Measurements from ENCODE around the gene DNAH8. TPM values are rescaled to one million over a fixed set of nuclear protein-coding genes. Genes with fewer than 3 reads are reported as not detected.

Gene DNAH8
- total and polyA plus RNA-seq, 2 donors (not counting 3 experiments of a cell fraction or from before 2014, with no cell fraction given): 0.29 to 0.61 TPM

GRCh38 chr6:39079197-39080125, 364.4 kb downstream of the DNAH8 start:
- Histone ChIP-seq H3K9me1 (replicated peaks; ENCODE audit: control insufficient read depth, extremely low read depth, insufficient read depth, low read length) (no peaks in the 10 kb centered on the region), H3K27ac (ENCODE audit: insufficient read depth, low read depth, low read length) (no peak overlapping the region), H3K4me1 (ENCODE audit: control insufficient read depth, extremely low read depth, insufficient read depth, low read length) (no peaks in the 10 kb centered on the region), H3K4me2 (ENCODE audit: insufficient read depth, low read length) (no peak overlapping the region), H3K4me3 (replicated peaks in 1 of 3; ENCODE audit: insufficient read depth in 1 of 3, low read depth in 1 of 3, low read length in 3 of 3) (no peak overlapping the region), H2AFZ (ENCODE audit: low read depth, low read length) (no peak overlapping the region), H3K27me3 (ENCODE audit: control insufficient read depth in 2 of 2, insufficient read depth in 2 of 2, low read length in 2 of 2) (no peaks in the 10 kb centered on the region), H3K9ac (replicated peaks; ENCODE audit: extremely low read depth, insufficient read depth, low read length) (no peak overlapping the region), H3K9me3 (replicated peaks; ENCODE audit: control insufficient read depth, insufficient read depth, low read length) (no peaks in the 10 kb centered on the region), H3K36me3 (ENCODE audit: control insufficient read depth in 2 of 2, extremely low read depth in 1 of 2, insufficient read depth in 2 of 2, low read length in 2 of 2) (no peaks in the 10 kb centered on the region), H3K79me2 (ENCODE audit: control insufficient read depth, insufficient read depth, low read length) (no peaks in the 10 kb centered on the region), H4K20me1 (replicated peaks; ENCODE audit: control insufficient read depth, extremely low read depth, insufficient read depth, low read length) (no peaks in the 10 kb centered on the region)
- TF ChIP-seq POLR2AphosphoS5 (IDR thresholded peaks at IDR 0.05; ENCODE audit: insufficient read depth, low read depth, low read length): no peak
- TF ChIP-seq FOS (IDR thresholded peaks at IDR 0.05; ENCODE audit: borderline replicate concordance, insufficient read depth, low read length): no peak
- no peak for TF ChIP-seq EZH2 (IDR thresholded peaks at IDR 0.05; ENCODE audit: borderline replicate concordance, low read depth, low read length, severe bottlenecking)
- no peak for TF ChIP-seq GATA2 (IDR thresholded peaks at IDR 0.05; ENCODE audit: insufficient read depth, insufficient read length, low read depth, low read length)
- no peak for TF ChIP-seq JUN (IDR thresholded peaks at IDR 0.05; ENCODE audit: borderline replicate concordance, insufficient read depth, insufficient read length, low read depth)
- TF ChIP-seq POLR2A (IDR thresholded peaks at IDR 0.05; ENCODE audit: low read depth, low read length): no peak
- no peak for TF ChIP-seq MAX (IDR thresholded peaks at IDR 0.05; ENCODE audit: insufficient read depth, insufficient read length)
- no peak for TF ChIP-seq MYC (IDR thresholded peaks at IDR 0.05; ENCODE audit: low read depth, low read length)
- TF ChIP-seq CTCF (IDR thresholded peaks at IDR 0.05; ENCODE audit: extremely low read depth in 1 of 2, insufficient read depth in 1 of 2, low read depth in 1 of 2, low read length in 2 of 2): no peak
- dilution Hi-C loops (cut with MboI; ENCODE audit: extremely low pct_ligation_motif_present, low sequenced_read_pairs): no loop called here
- ChIA-PET CTCF (interaction anchor here (0.9 kb wide), 1 partner anchor 8 kb away, joined by 3 read pairs; no protein-coding TSS in a partner anchor), POLR2A (no interaction called here)
- FAIRE-seq (no peak), DNase-seq (ENCODE audit: low read depth, low spot score) (no peak)
- intact Hi-C loops (cut with micrococcal nuclease): no loop called here
- BruUV-seq (replicated peaks): no TSS peak

Small RNA genes within 50 kb of the gene (small RNA-seq; reads per million reads assigned to genes)
- not detected for gene AL034345.1 (ENCODE audit: insufficient read depth, insufficient read length, low read depth, low replicate concordance)
- not detected for gene RF00393 (ENCODE audit: insufficient read depth, insufficient read length, low read depth, low replicate concordance)

Other genes with a start within 250 kb of the DNAH8 start
- 15.0 and 16.0 TPM in 2 replicates for gene BTBD9, start 75.4 kb upstream of the DNAH8 start, total RNA-seq
- gene BTBD9, start 75.4 kb upstream of the DNAH8 start, polyA plus RNA-seq: 3.4 and 4.9 TPM in 2 replicates
- 120 and 135 TPM in 2 replicates for gene GLO1, start 12.2 kb upstream of the DNAH8 start, total RNA-seq
- gene GLO1, start 12.2 kb upstream of the DNAH8 start, polyA plus RNA-seq: 49.8 and 70.3 TPM in 2 replicates